Kidney tubule cell (primary cell): ENCODE measurements around the gene HRK.

Experiments used
- DNase-seq: peaks from one replicate; pipeline ENCODE4 v3.0.0-alpha.2; 2018; ENCODE audit warnings: low spot score

The HRK gene

GRCh38 chr12:116881325-116881876, at the start of gene HRK:
Gene HRK (minus strand): TSS chr12:116881441. CDS start chr12:116881307, 134 bp downstream.
- no peak for DNase-seq

DNA sequence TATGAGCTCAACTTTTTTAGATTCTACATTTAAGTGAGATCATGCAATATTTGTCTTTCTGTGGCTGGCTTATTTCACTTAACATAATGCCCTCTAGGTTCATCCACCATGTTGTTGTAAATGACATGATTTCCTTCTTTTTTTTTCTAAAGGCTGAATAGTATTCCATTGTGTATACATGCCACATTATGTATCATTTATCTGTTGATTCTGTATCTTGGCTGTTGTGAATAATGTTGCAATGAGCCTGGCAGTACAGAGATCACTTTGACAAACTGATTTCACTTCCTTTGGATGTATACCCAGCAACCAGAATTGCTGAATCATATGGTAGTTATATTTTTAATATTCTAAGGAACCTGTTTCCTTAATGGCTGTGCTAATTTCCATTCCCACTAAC, 48.6 kb upstream of the HRK start:
- DNase-seq = no peak

- no peak for DNase-seq
Observed at GRCh38 chr12:116928504-116928903, 47.3 kb upstream of the HRK start.

DNA sequence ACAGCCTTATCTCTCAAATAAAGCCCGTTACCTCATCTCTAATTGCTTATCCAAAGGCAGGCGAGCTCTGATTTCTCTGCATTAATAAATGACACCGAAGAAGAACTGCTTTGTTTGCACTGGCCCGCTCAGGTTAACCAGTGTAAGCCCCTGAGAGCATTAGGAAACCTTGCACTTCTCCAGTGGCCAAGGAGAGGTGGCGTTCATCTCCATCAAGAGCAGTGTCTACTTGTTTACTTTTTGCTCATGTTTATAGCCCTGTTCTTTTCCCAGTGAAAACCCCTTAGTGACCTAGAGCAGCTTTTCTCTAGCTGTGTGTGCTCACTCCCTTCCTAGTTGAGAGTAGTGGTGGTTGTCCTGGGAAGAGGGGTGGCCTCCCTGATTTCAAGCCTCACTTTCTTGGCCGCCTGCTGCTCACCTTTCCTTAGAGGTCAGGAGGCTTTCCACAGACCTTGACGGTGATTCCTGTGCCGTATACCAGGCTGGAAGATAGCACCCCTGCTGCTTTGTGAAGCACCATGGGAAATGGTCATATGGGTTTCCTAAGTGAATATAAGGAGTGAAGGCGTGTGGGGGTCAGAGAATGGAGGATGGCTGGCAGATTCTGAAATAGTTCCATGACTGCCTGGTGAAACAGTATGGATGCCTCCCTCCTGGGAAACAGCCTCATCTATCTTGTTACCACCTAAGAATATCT, 46.2 kb upstream of the HRK start:
- DNase-seq = no peak

GRCh38 chr12:116926283-116927243, 45.3 kb upstream of the HRK start:
- no peak for DNase-seq

DNA sequence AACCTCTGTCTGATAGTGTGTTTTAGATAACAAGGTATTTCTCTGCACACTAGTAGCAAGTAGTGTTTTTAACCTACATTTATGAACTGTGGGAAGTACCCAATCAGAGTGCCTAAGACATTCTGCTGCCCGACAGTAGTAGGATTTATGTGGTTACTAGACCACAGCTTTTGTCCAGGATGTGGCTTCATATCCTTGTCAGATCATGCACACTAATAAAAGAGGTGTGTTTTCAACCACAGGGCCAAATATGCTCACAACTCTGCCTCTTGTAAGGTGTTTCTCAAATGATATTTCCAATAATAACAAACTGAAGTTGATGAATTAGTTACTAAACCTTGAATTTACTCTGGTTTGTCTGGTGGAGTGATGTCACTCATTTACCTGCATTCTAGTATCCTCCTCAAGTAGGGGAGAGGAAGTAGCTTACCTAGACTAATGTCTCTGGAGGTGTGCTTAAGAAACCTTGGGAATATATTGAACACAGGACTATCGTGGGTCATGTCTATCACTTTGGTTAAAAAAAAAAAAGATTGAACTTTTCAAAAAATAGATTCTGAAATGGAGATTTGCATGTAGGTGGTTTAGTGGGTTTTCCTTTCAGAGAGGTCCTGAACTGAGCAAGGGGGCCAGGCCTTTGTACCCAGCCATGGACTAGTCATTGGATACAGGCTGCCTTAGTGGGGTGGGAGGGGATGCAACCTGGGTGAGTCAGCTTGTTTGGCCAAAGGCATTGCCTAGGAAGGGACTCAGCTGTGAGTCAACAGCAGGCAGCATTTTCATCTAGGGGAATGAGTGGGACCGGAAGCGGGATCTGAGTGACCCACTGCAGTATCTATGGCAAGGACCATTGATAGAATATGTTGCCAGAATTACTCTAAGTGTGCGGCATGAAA, 43.6 kb upstream of the HRK start:
- DNase-seq = peak; percentile 89

DNA sequence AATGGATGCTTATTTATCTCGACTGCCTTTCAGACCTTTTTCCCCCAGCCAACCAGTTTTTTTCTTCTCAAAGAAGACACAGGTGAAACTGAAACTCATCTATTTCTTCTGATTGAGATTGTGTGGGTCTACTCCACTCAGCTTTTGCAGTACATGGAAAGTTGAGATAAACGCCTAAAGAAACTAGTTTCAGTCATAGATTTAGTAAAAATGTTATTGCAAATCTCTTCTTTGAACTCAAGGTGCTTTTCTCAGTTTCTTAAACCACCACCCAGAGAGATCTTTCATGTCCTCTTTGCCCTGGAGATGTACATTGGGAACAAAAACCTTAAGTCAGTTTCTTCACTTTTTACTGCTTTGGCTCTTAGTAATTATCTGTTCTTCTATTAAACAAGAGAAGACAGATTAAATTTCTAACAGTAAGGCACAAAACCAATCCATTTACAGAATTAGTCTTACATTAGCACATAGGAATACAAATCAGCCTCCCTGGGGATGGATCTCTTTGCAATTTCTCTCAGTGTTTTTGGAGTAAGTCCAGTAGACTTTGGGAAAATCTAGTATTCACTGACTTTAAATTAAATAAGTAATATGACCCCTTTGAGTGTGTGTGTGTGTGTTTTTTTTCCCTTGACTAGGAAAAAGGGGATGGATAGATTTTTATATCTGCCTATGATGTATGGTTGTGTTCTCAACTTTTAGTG, 41.1 kb upstream of the HRK start:
- DNase-seq = no peak

DNA sequence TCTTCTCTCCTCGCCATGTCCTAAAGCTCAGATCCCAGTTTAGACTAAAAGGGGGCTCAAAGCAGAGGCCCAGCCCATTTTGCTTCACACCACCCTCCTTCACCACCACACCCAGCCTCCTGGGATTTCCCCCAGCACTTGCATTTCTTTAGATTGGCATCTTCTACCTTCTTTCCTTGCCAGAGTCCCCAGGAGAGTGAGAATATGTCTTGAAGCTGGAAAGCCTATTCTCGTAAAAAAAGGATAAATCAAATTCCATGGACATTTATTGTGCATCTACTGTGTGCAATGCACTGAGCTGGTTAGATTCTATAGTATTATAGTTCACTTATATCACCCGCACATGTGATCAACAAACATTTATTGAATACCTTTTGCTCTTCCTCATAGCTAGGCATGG, 39.7 kb upstream of the HRK start:
- no peak for DNase-seq

GRCh38 chr12:116919706-116920485, 38.7 kb upstream of the HRK start:
- DNase-seq = no peak

DNA sequence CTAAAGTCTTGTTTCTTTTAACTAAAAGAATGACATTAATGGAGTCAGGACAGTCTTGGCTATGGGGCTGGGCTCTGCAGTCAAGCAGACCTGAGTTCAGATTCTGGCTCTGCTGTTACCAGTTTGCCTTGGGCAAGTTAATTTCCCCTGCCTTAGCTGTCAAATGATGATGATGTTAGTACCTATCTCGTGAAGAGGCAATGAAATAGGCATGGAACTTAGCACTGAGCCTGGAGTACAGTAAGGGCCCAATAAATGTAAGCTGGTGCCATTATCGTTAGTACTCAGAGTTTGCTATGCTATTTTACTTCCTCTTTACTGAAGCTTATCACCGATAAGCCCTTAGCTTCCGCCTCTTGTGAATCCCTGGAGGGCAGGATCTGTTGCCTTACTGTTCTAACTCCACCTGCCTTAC, 38.0 kb upstream of the HRK start:
- no peak for DNase-seq

DNA sequence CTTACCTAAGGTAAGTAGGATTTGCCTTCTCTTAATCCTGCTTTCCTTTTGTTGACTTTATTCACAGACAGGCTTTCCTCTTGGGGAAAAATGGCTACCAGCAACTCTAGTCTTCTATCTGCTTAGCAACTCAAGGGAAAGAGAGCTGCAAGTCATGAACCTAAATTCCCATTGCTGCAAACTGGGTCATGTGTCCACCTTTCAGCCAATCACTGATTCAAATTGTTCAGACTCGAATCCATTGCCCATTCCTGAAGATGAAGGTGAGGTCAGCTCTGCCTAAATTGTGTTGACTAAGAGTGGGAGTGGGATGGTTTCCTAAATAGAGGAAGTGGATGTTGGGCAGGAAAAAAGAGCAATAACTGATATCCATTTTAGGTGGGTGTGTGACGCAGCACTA, 37.2 kb upstream of the HRK start:
- DNase-seq = no peak

DNA sequence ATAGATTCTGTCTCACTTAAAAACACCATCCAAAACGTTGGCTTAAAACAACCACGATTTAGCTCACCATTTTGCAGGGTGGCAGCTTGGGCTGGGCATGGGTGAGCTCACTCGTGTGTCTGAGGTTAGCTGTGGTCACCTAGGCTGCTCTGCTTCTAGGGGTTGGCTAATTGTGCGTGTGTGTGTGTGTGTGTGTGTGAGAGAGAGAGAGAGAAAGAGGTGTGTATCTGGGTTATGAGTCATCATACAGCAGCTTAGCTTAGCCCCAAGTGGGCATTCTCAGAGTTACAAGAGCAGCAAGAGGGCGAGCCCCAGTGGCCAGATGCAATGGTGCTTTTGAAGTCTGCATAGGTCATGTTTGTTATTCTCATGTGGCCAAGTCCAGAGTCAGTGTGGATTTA, 35.5 kb upstream of the HRK start:
- DNase-seq = peak; percentile 93

DNA sequence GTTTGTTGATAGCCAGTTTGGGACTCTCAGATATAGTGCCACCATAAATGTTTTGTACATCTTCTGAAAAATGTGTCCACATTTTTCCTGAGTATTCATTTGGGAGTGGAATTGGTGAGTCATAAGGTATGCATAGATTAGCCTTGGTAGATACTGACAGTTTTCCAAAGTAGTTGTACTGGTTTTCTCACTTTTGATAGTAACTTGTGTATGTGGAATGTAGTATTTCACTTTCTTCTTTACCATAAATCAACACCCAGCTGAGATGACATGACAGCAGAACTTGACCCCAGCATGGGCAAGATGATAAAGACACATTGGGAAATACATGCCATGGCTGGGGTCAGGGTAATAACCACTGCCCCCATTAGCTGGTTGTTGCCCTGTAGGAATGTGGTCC, 34.9 kb upstream of the HRK start:
- DNase-seq = peak; percentile 66

DNA sequence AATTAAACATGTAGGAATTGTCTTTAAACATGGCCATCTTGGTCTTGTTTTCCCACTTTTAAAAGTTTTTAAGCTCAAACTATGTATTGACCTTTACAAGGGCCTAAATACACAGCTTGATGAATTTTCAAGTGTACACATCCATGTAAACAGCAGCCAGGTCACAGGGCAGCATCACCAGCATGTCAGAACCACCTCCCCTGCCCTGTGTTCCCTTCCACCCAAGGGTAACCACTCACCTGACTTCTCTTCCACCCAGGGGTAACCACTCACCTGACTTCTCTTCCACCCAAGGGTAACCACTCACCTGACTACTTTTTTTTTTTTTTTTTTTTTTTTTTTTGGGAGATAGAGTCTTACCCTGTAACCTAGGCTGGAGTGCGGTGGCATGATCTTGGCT, 34.1 kb upstream of the HRK start:
- no peak for DNase-seq

DNA sequence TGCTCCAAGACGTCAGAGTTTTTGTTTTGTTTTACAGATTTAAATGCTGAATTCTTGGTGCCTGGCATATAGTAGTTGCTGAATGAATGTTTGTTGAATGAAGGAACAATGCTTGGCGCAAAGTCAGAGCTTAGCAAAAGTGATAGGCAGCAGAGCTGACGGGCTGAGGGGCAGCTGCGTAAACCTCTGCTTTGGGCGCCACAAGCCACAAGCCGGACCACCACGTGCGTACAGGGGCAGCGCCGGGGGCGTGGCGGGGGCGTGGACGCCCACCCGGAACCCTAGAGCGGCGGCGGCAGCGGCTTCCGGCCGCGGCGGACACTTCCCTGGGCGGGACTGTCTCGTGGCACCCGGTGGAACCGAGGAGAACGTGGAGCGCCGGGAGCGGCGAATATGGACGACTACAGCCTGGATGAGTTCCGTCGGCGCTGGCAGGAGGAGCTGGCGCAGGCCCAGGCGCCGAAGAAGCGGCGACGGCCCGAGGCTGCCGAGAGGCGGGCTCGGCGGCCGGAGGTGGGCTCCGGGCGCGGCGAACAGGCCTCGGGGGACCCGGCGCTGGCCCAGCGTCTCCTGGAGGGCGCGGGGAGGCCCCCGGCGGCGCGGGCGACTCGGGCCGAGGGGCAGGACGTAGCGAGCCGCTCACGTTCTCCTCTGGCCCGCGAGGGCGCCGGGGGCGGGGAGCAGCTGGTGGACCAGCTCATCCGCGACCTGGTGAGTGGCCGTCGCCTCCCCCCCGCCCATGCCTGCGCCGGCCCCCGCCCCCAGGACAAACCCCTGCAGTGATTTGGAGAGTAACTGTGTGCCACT, 29.6 kb upstream of the HRK start, which contains the start of gene FBXW8:
Gene FBXW8, plus strand, starts transcription at position 306 of the 807 bp plus-strand sequence. Its CDS starts 88 bp downstream, at position 394.
- peak; percentile 76 for DNase-seq

- no peak for DNase-seq
Observed at GRCh38 chr12:116910280-116910644, 29.0 kb upstream of the HRK start.

DNA sequence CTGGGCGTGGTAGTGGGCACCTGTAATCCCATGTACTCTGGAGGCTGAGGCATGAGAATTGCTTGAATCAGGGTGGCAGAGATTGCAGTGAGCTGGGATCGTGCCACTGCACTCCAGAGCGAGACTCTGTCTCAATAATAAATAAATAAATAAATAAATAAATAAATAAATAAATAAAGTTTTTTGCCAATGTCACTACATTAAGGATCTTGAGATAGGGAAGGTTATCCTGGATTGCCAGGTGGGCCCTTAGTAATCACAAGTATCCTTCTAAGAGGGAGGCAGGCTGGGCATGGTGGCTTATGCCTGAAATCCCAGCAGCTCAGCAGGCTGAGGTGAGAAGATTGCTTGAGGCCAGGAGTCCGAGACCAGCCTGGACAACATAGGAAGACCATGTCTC, 25.0 kb upstream of the HRK start:
- no peak for DNase-seq

- DNase-seq = no peak
Observed at GRCh38 chr12:116903818-116904217, 22.6 kb upstream of the HRK start.

GRCh38 chr12:116901612-116902011, 20.4 kb upstream of the HRK start:
- DNase-seq = no peak

DNA sequence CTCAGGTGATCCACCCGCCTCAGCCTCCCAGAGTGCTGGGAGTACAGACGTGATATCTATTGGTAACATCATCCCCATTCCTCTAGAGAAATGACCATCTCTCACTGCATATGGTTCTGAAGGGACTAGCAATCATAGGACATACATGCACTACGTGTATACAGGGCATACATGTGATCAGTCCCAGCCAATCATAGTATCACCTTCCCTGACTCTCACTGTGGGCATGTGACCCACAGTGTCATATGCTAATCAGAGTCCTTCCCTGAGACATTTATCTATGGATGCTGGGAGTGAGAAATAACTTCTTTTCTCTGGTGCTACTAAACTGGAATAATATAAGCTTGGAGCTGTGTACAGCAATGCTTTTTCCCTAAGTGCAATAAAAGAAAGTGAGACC, 17.4 kb upstream of the HRK start:
- DNase-seq = no peak
